Astrocyte of the spinal cord (primary cell): Measurements from ENCODE around the gene DNAH10.

Source experiments
- DNase-seq: peaks from one replicate; pipeline ENCODE4 v3.0.0; 2011; ENCODE audit warnings: low read depth, low spot score
- H3K4me3 ChIP-seq: 2 replicates; pipeline ENCODE4 v1.5.1; 2011; ENCODE audit warnings: low read depth, mild to moderate bottlenecking, low read length, moderate library complexity
- CTCF ChIP-seq: IDR thresholded peaks from 2 replicates; pipeline ENCODE4 v1.5.1; 2012; ENCODE audit warnings: low read depth, mild to moderate bottlenecking, low read length, inconsistent platforms
- in situ Hi-C: cut with HindIII; loops from 2 replicates; pipeline ENCODE4 v1.10.0; 2017; ENCODE audit warnings: low sequenced_read_pairs

DNAH10 gene

GRCh38 chr12:123923927-123924326 is 161.8 kb downstream of the DNAH10 start:
- DNase-seq, result no peak
- in situ Hi-C loops, result no loop called here
- no peak overlapping the region for H3K4me3 ChIP-seq
- TF ChIP-seq CTCF, result no peak

- no peak for TF ChIP-seq CTCF
- no peak for DNase-seq
- in situ Hi-C loops, result no loop called here
- no peak overlapping the region for H3K4me3 ChIP-seq
Observed at GRCh38 chr12:123924539-123924938, 162.4 kb downstream of the DNAH10 start.

GRCh38 chr12:123928274-123928865 is 166.3 kb downstream of the DNAH10 start:
- in situ Hi-C loops, result no loop called here
- no peak for DNase-seq
- no peak overlapping the region for H3K4me3 ChIP-seq
- no peak for TF ChIP-seq CTCF

GRCh38 chr12:123928897-123929296 is 166.8 kb downstream of the DNAH10 start:
- in situ Hi-C loops, result no loop called here
- no peak overlapping the region for H3K4me3 ChIP-seq
- no peak for DNase-seq
- no peak for TF ChIP-seq CTCF

- in situ Hi-C loops, result no loop called here
- TF ChIP-seq CTCF, result no peak
- no peak overlapping the region for H3K4me3 ChIP-seq
- DNase-seq, result no peak
Observed at GRCh38 chr12:123929946-123930583, 168.0 kb downstream of the DNAH10 start.

GRCh38 chr12:123931686-123932321 is 169.7 kb downstream of the DNAH10 start:
- TF ChIP-seq CTCF, result no peak
- DNase-seq, result no peak
- in situ Hi-C loops, result no loop called here
- no peak overlapping the region for H3K4me3 ChIP-seq
